Measurements from ENCODE around the gene CHSY1. TPM values are rescaled to one million over a fixed set of nuclear protein-coding genes. Genes with fewer than 3 reads are reported as not detected.

CHSY1 gene
- total RNA-seq, 4 donors from 2014 or later = 8.8 to 19.3 (median 11.4) TPM

DNA sequence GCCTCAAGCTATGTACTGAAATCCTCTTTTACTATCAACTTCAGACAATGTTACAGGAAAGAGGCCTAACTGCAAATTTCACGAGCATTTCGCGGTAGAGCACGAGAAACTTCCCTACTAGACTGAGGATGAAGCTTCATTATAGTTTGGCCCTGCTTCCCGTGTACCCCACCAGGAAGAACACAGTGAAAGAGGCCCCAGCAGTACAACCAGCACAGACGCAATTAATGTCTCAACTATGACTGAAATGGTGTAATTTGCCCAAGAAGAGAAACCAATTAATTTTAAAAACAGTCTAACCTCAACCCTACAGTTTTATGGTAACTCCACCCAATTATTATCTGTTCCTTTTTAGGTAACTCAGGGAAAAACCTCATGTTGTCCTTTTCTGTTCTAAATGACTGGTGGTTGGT is 12.1 kb downstream of the CHSY1 start:
- Histone ChIP-seq H3K27me3 (no peaks in the 10 kb centered on the region), H3K4me1 (peaks cover 21 to 92% (median 42%) of the 10 kb centered on the region in 3 donors), H3K4me3 (no peak overlapping the region), H3K27ac (peak overlapping the region; percentile 0 to 78 (median 63)), H3K36me3 (peaks cover 0 to 8% (median 3%) of the 10 kb centered on the region in 3 donors), H3K9me3 (no peaks in the 10 kb centered on the region)
- WGBS, 2 donors = 47 to 50% methylated on average over 6 of the region's 6 CpGs
- DNase-seq = no peak
- TF ChIP-seq, protein P1, sequence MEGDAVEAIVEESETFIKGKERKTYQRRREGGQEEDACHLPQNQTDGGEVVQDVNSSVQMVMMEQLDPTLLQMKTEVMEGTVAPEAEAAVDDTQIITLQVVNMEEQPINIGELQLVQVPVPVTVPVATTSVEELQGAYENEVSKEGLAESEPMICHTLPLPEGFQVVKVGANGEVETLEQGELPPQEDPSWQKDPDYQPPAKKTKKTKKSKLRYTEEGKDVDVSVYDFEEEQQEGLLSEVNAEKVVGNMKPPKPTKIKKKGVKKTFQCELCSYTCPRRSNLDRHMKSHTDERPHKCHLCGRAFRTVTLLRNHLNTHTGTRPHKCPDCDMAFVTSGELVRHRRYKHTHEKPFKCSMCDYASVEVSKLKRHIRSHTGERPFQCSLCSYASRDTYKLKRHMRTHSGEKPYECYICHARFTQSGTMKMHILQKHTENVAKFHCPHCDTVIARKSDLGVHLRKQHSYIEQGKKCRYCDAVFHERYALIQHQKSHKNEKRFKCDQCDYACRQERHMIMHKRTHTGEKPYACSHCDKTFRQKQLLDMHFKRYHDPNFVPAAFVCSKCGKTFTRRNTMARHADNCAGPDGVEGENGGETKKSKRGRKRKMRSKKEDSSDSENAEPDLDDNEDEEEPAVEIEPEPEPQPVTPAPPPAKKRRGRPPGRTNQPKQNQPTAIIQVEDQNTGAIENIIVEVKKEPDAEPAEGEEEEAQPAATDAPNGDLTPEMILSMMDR (IDR thresholded peaks at IDR 0.05) = no peak
- TF ChIP-seq POLR2A (IDR thresholded peaks at IDR 0.05) = no peak
- intact Hi-C loops (cut with DNase I) = no loop called here

DNA sequence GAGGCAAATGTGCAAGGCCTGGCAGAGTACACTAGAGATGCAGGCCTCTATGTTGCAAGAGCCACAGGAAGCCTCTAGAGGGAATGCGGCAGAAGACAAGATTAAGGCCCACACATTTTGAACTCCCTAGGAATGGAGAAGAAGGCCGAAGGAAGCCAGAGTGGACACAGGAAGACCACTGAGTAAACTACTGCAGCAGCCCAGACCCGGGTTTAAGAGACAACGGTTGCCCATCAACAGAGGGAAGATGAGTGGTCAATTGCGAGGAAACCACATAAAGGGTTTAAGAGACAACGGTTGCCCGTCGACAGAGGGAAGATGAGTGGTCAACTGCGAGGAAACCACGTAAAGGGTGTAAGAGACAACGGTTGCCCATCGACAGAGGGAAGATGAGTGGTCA is 14.6 kb downstream of the CHSY1 start:
- Histone ChIP-seq H3K9me3 (no peaks in the 10 kb centered on the region), H3K4me3 (no peak overlapping the region), H3K27me3 (no peaks in the 10 kb centered on the region), H3K36me3 (peaks cover 0 to 25% (median 3%) of the 10 kb centered on the region in 3 donors), H3K4me1 (peaks cover 11 to 92% (median 40%) of the 10 kb centered on the region in 3 donors), H3K27ac (peak overlapping the region in 1 of 4 donors; percentile 40)
- intact Hi-C loops (cut with DNase I) = no loop called here
- TF ChIP-seq, protein P1 (IDR thresholded peaks at IDR 0.05) = no peak
- TF ChIP-seq POLR2A (IDR thresholded peaks at IDR 0.05) = no peak
- WGBS, 2 donors = 80 to 81% methylated on average over 12 of the region's 12 CpGs
- DNase-seq = no peak

- peak overlapping the region; percentile 1 to 63 (median 45) for H3K27ac ChIP-seq
- intact Hi-C loops (cut with DNase I) = no loop called here
- no peaks in the 10 kb centered on the region for H3K27me3 ChIP-seq
- H3K9me3 ChIP-seq = no peaks in the 10 kb centered on the region
- H3K36me3 ChIP-seq = peaks cover 0 to 39% (median 3%) of the 10 kb centered on the region in 3 donors
- TF ChIP-seq, protein P1 (IDR thresholded peaks at IDR 0.05) = no peak
- no peak for TF ChIP-seq POLR2A (IDR thresholded peaks at IDR 0.05)
- 37 to 66% methylated on average over 5 of the region's 5 CpGs for WGBS, 2 donors
- no peak overlapping the region for H3K4me3 ChIP-seq
- DNase-seq = no peak
- H3K4me1 ChIP-seq = peaks cover 9 to 75% (median 25%) of the 10 kb centered on the region in 3 donors
These were observed 18.1 kb downstream of the CHSY1 start for GRCh38 chr15:101233651-101234280.

GRCh38 chr15:101232677-101233076 is 19.2 kb downstream of the CHSY1 start:
- no peaks in the 10 kb centered on the region for H3K27me3 ChIP-seq
- H3K4me3 ChIP-seq = no peak overlapping the region
- H3K27ac ChIP-seq = peak overlapping the region; percentile 15 to 63 (median 45)
- peaks cover 0 to 39% (median 3%) of the 10 kb centered on the region in 3 donors for H3K36me3 ChIP-seq
- H3K9me3 ChIP-seq = peaks cover 0 to 5% (median 0%) of the 10 kb centered on the region in 3 donors
- TF ChIP-seq, protein P1 (IDR thresholded peaks at IDR 0.05) = no peak
- no peak for TF ChIP-seq POLR2A (IDR thresholded peaks at IDR 0.05)
- WGBS, 2 donors = 39 to 53% methylated on average over 5 of the region's 5 CpGs
- intact Hi-C loops (cut with DNase I) = no loop called here
- DNase-seq = no peak
- peaks cover 9 to 64% (median 25%) of the 10 kb centered on the region in 3 donors for H3K4me1 ChIP-seq

GRCh38 chr15:101228313-101228712 is 23.5 kb downstream of the CHSY1 start:
- Histone ChIP-seq H3K36me3 (peaks cover 0 to 30% (median 0%) of the 10 kb centered on the region in 3 donors), H3K27ac (no peak overlapping the region), H3K9me3 (peaks cover 0 to 5% (median 0%) of the 10 kb centered on the region in 3 donors), H3K27me3 (no peaks in the 10 kb centered on the region), H3K4me1 (peaks cover 8 to 57% (median 14%) of the 10 kb centered on the region in 3 donors), H3K4me3 (no peak overlapping the region)
- DNase-seq = no peak
- TF ChIP-seq, protein P1 (IDR thresholded peaks at IDR 0.05) = no peak
- no peak for TF ChIP-seq POLR2A (IDR thresholded peaks at IDR 0.05)
- intact Hi-C loops (cut with DNase I) = no loop called here
